IPS-20b (cell line): ENCODE results near the gene KDM3B.

ENCODE experiments used
- H3K27ac ChIP-seq: one replicate; pipeline ENCODE4 v1.5.1; 2013; ENCODE audit warnings: low read length
- H3K27me3 ChIP-seq: 2 replicates; pipeline ENCODE4 v1.6.1; 2013; ENCODE audit warnings: mild to moderate bottlenecking, low read length, inconsistent platforms; ENCODE audit not compliant: insufficient read depth
- H3K36me3 ChIP-seq: 2 replicates; pipeline ENCODE4 v1.6.1; 2013; ENCODE audit warnings: low read depth, mild to moderate bottlenecking, inconsistent platforms, low read length, moderate library complexity; ENCODE audit not compliant: insufficient read depth
- H3K4me1 ChIP-seq: 2 replicates; pipeline ENCODE4 v1.6.1; 2013; ENCODE audit warnings: mild to moderate bottlenecking, control low read depth, inconsistent platforms, low read length, moderate library complexity; ENCODE audit not compliant: insufficient read depth
- H3K4me3 ChIP-seq: 2 replicates; pipeline ENCODE4 v1.5.1; 2013; ENCODE audit warnings: mild to moderate bottlenecking, low read length, inconsistent platforms
- H3K9ac ChIP-seq: 2 replicates; pipeline ENCODE4 v1.6.1; 2013; ENCODE audit warnings: low read depth, mild to moderate bottlenecking, inconsistent platforms, low read length, moderate library complexity
- H3K9me3 ChIP-seq: 2 replicates; pipeline ENCODE4 v1.6.1; 2013; ENCODE audit warnings: mild to moderate bottlenecking, low read depth, low read length, inconsistent platforms; ENCODE audit not compliant: insufficient read depth

Gene KDM3B

DNA sequence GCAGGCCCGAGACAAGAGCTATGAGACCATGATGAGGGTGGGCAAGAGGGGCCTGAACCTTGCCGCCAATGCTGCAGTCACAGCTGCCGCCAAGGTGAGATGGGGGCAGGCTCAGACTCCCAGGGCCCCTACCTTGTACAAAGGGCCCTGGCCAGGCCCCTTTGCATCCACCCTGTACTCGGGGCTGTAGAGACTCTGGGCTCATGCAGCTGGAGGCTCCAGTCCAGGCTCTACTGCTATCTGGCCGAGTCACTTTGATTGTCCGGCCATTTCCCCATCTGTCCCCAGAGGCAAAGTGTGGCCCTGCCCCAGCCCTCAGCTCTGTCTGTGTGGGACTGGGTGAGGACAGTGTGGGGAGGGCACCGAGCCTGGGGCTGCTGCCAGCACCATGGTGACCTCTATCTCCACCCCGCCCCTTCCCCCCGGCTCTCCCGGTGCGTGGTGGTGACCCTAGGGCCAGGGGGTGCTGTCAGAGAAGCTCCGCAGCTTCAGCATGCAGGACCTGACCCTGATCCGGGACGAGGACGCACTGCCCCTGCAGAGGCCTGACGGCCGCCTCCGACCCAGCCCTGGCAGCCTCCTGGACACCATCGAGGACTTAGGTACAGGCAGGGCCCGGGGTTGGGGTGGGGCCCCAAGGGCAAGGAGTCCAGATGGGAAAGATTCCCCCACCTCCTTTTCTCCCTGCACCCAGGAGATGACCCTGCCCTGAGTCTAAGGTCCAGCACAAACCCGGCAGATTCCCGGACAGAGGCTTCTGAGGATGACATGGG is 92.5 kb downstream of the KDM3B start:
- Histone ChIP-seq H3K36me3 (no peaks in the 10 kb centered on the region), H3K27me3 (0 out of 2 replicates have a peak, but pooled peaks cover under 1% of the 10 kb centered on the region), H3K4me1 (peaks cover 9% of the 10 kb centered on the region), H3K9ac (no peak overlapping the region), H3K27ac (no peak overlapping the region), H3K9me3 (no peaks in the 10 kb centered on the region), H3K4me3 (no peak overlapping the region)

- no peak overlapping the region for H3K27ac ChIP-seq
- H3K27me3 ChIP-seq: no peaks in the 10 kb centered on the region
- H3K4me3 ChIP-seq: no peak overlapping the region
- H3K4me1 ChIP-seq: peaks cover 11% of the 10 kb centered on the region
- no peaks in the 10 kb centered on the region for H3K36me3 ChIP-seq
- no peaks in the 10 kb centered on the region for H3K9me3 ChIP-seq
- no peak overlapping the region; the same call in 1 of the 2 replicates for H3K9ac ChIP-seq
These were observed 93.2 kb downstream of the KDM3B start for GRCh38 chr5:138445547-138446271.

DNA sequence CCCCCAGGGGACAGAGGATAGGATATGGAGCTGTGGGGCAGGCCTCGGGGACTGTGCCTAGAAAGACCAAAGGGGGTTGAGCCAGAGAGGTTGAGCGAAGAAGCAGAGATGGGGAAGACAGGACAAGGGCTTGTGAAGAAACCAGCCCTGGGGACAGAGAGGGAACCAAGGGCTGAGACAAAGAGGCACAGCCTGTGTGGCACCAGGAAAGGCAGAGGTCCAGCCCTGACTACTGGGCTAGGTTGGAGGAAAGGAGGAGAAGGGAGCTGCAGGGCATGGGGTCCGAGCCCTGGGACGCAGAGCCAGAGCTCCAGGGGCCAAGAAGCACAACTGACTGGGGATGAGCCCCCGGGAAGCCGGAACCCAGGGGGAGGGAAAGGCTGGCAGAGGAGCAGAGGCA is 95.6 kb downstream of the KDM3B start:
- H3K9ac ChIP-seq: no peak overlapping the region
- no peaks in the 10 kb centered on the region for H3K27me3 ChIP-seq
- H3K36me3 ChIP-seq: no peaks in the 10 kb centered on the region
- no peaks in the 10 kb centered on the region for H3K9me3 ChIP-seq
- no peak overlapping the region for H3K27ac ChIP-seq
- H3K4me3 ChIP-seq: no peak overlapping the region
- peaks cover 11% of the 10 kb centered on the region for H3K4me1 ChIP-seq

DNA sequence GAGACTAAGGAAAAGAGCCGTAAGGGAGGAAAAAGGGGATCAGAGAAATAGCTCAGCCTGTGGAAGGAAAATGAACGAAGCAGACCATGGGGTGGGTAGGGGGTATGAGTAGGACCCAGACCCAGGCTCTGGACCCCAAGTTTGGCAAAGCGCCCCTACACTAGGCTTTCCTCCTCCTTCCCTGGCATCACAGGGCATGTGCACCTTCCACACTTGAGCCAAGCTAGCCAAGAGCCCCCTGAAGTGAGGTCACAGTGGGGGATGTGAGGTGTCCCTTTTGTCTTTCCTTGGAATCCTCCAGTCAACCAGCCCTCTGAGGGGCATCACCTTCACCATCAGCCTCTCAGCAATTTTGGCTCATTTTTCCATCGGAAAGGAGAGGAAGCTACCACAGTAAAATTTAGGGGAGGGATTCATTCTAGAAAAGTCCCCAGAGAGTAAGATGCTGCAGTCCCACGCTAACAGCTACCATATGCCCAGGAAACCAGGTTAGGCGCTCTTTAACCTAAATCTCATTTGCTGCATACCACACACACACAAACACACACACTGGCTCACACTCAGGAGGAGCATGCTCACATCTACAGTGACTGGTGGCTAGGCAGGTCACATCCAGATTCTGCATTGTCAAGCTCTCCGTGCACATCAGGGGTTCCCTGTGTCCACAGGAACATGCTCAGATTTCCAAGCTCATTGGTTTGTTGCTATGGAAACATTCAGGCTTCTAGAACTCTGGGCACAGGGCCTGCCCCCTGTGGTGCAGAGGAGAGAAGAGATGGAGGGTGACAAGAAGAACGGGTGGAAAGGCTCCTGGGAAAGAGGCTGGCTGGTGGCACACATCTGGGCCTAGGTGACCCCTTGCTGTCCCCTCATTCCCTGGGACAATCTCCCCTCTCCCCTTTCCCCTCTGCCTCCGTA is 96.3 kb downstream of the KDM3B start:
- no peak overlapping the region for H3K4me3 ChIP-seq
- H3K27me3 ChIP-seq: no peaks in the 10 kb centered on the region
- H3K4me1 ChIP-seq: peaks cover 11% of the 10 kb centered on the region
- no peaks in the 10 kb centered on the region for H3K9me3 ChIP-seq
- no peaks in the 10 kb centered on the region for H3K36me3 ChIP-seq
- H3K9ac ChIP-seq: no peak overlapping the region
- H3K27ac ChIP-seq: no peak overlapping the region

DNA sequence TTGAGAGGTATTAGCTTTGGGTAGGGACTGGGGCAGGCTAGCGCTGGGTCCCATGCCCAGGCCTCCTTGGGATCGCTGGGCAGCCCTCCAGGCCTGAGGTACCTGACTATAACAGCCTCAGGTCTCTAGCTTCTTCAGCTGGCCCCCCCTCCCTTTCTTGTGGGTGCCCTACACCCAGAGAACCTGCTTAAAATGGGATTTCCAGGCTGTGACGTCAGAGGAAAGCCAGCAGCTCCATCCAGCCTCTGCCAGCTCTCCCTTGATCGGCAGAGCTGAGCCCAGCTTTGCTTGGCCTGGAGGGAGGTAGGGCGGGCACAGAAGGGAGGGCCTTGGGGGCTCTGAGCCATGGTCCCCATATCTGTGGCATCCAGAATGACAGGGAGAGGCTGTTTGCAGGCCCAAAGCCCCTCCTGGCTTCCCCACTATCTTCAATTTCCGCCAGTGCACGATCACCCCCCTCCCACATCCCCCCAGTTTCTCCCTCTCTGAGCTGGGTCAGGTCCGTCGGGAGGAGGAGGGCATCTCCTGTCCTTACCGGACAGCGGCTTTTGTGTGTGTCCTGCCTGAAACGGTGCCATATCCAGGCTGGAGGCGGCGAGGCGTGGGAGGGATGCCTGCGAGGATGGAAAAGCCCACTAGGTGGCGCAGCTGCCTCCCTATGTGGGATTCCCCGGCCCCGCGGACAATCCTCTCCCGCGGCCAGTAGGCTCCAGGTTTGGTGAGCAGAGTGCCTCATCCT is 97.2 kb downstream of the KDM3B start:
- Histone ChIP-seq H3K27me3 (no peaks in the 10 kb centered on the region), H3K4me1 (peaks cover 11% of the 10 kb centered on the region), H3K9me3 (no peaks in the 10 kb centered on the region), H3K27ac (no peak overlapping the region), H3K4me3 (no peak overlapping the region), H3K9ac (peak overlapping the region; percentile 34), H3K36me3 (no peaks in the 10 kb centered on the region)

GRCh38 chr5:138450971-138451370 is 98.5 kb downstream of the KDM3B start:
- Histone ChIP-seq H3K9me3 (no peaks in the 10 kb centered on the region), H3K4me3 (no peak overlapping the region), H3K36me3 (no peaks in the 10 kb centered on the region), H3K27me3 (no peaks in the 10 kb centered on the region), H3K27ac (no peak overlapping the region), H3K4me1 (peaks cover 18% of the 10 kb centered on the region), H3K9ac (no peak overlapping the region)

DNA sequence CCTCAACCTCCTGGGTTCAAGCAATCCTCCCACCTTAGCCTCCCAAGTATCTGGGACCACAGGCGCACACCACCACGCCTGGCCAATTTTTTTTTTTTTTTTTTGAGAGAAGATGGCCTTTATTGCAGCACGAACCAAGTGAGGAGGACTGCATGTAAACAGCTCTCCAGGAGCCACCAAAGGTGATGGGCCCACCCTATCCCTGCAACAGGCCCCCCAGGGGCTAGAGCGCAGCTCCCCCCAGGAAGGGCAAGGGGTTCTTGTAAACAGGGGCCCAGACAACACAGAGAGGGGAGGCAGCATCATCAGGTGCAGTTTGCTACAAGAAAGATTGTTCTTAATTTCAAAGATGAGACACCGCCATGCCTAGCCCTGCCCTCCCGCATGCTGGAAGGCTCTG is 100.2 kb downstream of the KDM3B start:
- H3K27ac ChIP-seq: no peak overlapping the region
- H3K4me1 ChIP-seq: peaks cover 18% of the 10 kb centered on the region
- H3K4me3 ChIP-seq: no peak overlapping the region
- no peak overlapping the region for H3K9ac ChIP-seq
- H3K27me3 ChIP-seq: no peaks in the 10 kb centered on the region
- H3K36me3 ChIP-seq: no peaks in the 10 kb centered on the region
- H3K9me3 ChIP-seq: no peaks in the 10 kb centered on the region

GRCh38 chr5:138453590-138453989 is 101.1 kb downstream of the KDM3B start:
- no peaks in the 10 kb centered on the region for H3K9me3 ChIP-seq
- H3K27me3 ChIP-seq: no peaks in the 10 kb centered on the region
- no peaks in the 10 kb centered on the region for H3K36me3 ChIP-seq
- H3K27ac ChIP-seq: no peak overlapping the region
- no peak overlapping the region for H3K4me3 ChIP-seq
- H3K4me1 ChIP-seq: peaks cover 15% of the 10 kb centered on the region
- no peak overlapping the region for H3K9ac ChIP-seq

DNA sequence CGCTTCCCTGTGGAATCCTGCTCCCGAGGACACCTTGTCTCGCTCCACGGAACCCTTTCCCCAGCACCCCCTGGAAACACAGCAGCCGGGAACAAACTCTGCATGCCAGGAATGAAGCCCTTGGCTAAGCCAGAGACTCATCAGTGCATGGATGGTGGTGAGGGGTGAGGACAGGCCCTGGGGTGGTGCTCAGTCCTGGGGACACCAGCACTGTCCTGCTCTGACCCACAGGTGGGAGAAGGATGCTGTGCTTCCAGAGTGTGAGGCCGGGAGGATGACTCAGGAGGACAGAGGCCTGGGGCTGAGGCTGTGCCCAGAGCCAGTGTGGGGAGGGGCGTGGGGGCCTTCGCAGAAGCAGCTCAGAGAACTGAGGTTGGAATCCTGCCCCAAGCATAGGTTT is 101.6 kb downstream of the KDM3B start:
- Histone ChIP-seq H3K36me3 (no peaks in the 10 kb centered on the region), H3K9me3 (no peaks in the 10 kb centered on the region), H3K4me3 (no peak overlapping the region), H3K27ac (no peak overlapping the region), H3K9ac (no peak overlapping the region), H3K27me3 (no peaks in the 10 kb centered on the region), H3K4me1 (peaks cover 10% of the 10 kb centered on the region; the same call in 1 of the 2 replicates)

DNA sequence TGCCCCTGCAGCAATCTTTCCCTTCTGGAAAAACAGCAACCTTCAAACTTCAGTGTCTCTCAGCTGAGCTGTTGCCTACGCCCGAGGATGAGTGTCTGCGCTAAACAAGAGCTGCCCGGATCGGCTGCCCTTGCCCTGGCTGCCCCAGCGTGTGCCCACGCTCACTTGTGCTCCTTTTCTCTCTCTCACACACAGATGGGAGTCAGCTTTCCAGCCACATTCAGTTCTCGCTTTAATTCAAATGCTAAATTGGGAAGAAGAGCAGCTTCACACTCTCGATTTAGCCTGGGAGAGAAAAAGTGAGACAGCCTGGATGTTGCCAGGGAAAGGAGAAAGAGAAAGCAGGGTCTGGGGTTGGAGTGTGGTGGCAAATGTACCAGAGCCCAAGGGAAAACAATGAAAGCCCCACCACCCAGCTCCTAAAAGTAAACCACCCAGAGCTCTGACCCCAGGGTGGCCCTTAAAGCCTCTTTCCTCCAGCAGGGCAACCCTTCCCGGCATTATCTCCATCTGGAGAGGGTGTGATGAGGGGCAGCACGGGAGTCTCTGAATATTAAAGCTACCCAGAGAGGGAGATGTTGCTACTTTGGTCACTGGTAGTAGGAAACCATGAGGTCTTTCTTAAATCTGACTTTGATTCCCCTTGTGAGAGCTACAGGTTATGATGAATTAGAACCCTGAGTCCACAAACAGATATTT is 102.9 kb downstream of the KDM3B start:
- H3K9me3 ChIP-seq: no peaks in the 10 kb centered on the region
- no peak overlapping the region for H3K4me3 ChIP-seq
- peaks cover 6% of the 10 kb centered on the region; the same call in 1 of the 2 replicates for H3K4me1 ChIP-seq
- no peaks in the 10 kb centered on the region for H3K27me3 ChIP-seq
- peak overlapping the region; percentile 16 for H3K9ac ChIP-seq
- H3K36me3 ChIP-seq: no peaks in the 10 kb centered on the region
- no peak overlapping the region for H3K27ac ChIP-seq
